Measurements from ENCODE around the gene ALDH2.

DNA sequence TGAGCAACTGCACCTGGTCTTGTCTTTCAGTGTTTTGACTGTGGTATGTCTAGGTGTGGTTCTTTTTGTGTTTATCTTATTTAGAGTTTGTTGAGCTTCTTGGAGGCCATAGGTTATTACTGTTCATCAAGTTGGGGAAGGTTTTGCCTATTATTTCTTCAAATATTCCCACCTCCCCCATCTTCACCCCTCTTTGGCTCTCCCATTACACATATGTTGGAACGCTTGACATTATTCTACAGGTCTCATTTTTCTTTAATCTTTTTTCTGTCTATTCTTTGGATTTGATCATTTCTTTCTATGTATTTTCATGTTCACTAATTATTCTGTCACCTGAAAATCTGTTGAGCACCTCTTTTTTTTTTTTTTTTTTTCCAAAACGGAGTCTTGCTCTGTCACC, 91.5 kb downstream of the ALDH2 start:
- TF ChIP-seq, protein P1, sequence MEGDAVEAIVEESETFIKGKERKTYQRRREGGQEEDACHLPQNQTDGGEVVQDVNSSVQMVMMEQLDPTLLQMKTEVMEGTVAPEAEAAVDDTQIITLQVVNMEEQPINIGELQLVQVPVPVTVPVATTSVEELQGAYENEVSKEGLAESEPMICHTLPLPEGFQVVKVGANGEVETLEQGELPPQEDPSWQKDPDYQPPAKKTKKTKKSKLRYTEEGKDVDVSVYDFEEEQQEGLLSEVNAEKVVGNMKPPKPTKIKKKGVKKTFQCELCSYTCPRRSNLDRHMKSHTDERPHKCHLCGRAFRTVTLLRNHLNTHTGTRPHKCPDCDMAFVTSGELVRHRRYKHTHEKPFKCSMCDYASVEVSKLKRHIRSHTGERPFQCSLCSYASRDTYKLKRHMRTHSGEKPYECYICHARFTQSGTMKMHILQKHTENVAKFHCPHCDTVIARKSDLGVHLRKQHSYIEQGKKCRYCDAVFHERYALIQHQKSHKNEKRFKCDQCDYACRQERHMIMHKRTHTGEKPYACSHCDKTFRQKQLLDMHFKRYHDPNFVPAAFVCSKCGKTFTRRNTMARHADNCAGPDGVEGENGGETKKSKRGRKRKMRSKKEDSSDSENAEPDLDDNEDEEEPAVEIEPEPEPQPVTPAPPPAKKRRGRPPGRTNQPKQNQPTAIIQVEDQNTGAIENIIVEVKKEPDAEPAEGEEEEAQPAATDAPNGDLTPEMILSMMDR (IDR thresholded peaks at IDR 0.05) = no peak
- no peak for TF ChIP-seq EP300 (IDR thresholded peaks at IDR 0.05)
- no peak for TF ChIP-seq POLR2A (IDR thresholded peaks at IDR 0.05)

All from tibial nerve (tissue), 4 donors.